NCI-H2196 treated with DMSO at 0.1 percent for 48 hours (cell line): ENCODE measurements around the gene ZNF672.
"Not testable (repeated sequence)": the region's sequence is repeated elsewhere in the genome, so short reads cannot be mapped to it uniquely, and the experiment has no call there.

Experiments used
- DNase-seq: peaks from one replicate; lab custom pipeline; 2025; ENCODE audit not compliant: unreplicated experiment; lab: John Stamatoyannopoulos, UW

Gene ZNF672

DNA sequence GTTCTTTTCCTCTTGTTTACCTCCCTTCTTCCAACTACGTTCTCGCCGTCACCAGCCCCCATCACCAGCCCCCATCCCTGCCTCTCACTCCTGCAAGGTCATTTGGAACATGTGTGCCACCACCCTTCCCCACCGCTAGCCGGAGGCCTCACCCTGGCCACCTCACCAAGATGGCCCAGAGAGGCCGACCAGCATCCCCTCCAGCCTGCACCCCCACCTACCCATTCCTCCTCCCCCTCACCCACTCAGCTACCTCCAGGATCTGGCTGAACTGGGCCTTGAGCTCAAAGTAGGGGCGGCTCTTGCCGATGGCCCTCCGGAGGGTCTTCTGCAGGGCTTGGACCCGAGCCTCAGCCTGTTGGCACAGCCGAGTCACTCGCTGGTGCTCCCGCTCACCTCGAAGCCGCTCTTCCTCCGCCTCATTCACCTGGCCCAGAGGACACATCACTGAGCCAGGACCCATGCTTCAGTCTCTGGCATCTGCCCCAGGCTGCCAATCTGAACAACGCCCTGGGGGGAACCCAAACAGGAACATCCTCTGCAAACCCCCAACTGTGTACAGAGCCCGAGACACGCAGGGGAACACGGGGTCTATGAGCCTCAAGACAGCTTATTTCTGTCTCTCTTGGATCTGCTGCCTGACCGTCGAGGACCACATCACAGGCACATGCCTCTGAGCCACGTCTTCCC is 25.1 kb upstream of the ZNF672 start:
- DNase-seq = no peak

DNA sequence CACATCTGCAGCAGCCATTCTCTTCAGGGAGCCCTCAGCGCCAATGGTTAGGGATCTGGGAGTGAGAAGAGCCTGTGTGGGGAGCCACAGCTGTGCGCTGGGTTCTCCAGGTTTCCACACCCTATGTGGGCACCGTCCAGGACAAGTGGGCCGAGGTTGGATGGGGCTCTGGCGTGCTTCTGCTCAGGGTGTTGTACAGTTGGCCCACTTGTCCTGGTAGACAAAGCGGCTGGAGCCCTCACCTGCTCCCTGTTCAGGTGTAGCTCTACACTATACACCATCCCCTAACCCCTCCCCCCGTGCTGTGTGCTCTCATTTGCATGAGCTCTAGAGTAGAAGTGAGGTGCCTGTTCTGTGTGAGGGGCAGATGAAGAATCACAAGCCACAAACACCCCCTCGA is 24.5 kb upstream of the ZNF672 start:
- no peak for DNase-seq

DNA sequence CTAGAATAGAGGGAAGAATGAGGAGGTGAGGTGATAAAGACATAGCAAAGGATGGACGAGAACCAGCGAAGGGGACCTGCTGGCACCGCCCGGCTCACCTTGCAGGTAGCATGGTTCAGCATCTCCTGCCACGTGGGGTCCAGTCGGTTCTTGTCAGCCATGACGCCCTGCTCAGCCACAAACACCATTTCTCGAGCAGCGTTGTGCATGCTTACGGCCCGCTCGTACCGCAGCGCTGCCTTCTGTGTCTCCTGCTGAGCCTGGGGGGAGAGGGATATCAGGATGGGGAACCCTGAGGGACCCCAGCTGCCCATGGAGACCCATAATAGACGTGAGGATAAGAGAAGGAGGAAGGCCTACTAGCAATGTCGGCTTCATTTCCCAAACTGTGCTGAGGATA is 23.7 kb upstream of the ZNF672 start:
- DNase-seq = no peak

DNA sequence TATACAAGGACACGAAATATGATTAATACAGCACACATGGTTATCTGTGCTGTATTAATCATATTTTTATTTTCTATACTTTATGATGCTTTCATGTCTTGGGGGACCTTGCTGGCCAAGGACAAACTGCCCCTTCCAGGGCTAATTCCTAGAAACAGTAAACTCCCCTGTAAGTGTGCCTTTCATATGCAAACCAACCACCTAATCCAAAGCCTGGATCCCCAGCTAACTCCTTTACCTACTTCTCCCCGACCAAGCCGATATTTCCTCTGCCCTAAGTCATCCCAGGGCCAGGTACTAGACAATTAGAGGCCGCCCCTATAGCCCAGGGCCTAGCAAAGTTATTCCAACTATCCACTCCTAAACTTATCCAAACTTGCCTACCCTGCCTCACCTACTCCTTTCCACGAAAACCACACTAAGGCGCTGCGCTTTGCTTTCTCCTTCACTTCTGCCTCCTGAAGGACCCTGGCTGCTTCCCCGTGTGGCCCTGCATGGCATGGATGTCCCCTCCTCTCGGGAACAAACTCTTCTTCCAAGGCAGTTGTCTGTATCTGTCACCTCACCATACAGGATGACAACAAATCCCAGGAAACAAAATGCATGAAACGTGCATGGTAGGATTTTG is 22.5 kb upstream of the ZNF672 start:
- no peak for DNase-seq

DNA sequence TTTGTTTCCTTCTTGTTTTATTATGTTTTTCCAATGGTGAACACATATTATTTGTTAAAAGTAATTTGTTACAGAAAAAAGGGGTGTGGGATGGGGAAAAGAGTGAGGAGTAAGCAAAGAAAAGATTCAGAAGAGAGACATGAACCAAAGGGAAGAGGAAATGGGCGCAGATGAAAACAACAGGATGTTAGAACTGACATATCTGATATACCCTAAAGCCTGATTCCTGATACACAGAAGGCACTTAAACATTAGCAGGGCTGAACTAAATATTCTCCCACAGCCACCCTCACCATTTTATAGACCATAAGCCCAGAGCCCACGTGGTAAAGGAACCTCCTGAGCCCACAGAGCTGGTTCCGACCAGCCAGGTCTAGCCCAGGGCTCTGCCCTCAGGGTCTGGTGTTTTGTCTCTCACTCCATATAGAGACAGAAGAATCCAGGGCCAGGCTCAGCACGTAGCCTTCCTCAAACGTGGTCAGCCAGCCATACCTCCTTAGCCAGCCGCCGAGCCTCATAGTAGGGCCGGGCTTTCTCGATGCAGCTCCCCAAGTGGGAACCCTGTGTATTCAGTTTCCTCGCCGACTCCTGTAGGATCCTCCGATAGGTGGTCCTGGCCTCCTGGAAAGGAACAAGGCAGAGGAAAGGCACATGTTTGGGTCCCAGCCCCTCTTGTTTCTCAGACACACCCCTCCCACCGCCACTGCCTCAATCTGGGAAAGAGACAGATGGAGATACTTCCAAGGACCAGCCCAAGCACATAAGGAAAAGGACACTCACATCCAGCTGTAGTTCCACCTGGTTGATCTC is 21.8 kb upstream of the ZNF672 start:
- DNase-seq = no peak

DNA sequence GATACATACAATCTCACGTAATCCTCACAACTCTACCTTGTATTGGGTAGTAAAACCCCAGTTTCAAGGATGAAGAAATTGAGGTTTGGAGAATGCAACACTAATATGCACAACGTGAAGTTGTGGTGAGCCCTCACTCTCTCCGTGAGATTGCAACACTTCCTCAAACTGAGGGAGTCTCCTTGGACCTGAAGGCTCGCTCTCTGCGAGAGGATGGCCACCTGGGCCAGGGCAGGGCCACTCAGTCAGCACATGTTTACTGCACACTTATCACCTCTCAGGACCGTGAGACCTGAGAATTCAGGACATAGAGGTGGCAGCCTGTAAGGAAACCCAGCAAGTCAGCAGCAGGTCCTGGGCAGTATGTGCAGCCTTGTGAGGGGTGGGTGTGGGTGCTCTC is 21.0 kb upstream of the ZNF672 start:
- no peak for DNase-seq

DNA sequence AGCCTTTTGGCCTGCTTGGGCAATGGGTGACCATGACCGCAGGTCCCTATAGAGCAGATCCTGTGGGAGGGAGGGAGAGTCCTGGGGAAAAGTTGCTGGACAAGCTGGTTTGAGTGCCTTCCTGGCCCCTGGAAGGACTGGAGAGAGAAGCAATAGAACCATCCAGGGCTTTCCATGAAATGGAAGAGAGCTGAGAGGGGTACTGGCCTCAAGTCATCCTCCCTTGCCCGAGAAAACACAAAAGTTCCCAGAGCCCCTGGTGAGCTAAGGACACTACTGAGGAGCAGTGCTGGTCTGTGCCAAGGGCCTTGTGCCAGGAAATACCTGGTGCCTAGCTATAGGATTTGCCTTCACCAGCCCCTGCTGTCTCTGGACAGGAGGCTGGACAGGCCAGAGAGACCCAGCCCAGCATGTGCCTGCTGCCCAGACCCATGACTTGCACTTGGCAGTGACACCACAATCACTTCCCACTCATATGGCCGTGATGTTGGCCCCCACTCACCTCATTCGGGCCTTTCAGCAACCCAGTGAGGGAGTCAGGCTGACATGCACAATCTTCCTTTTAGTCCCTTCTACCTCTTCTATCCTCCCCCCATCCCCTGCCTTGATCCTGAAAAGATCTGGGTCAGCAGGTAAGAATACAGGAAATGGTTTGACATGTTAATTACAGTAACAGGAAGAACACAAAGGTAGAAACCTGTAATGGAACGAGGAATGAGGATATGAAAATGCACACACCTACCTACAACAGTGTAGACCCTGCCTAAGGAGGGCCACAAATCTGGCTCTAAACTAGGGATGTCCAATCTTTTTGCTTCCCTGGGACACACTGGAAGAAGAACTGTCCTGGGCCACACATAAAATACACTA is 19.3 kb upstream of the ZNF672 start:
- DNase-seq = no peak

DNA sequence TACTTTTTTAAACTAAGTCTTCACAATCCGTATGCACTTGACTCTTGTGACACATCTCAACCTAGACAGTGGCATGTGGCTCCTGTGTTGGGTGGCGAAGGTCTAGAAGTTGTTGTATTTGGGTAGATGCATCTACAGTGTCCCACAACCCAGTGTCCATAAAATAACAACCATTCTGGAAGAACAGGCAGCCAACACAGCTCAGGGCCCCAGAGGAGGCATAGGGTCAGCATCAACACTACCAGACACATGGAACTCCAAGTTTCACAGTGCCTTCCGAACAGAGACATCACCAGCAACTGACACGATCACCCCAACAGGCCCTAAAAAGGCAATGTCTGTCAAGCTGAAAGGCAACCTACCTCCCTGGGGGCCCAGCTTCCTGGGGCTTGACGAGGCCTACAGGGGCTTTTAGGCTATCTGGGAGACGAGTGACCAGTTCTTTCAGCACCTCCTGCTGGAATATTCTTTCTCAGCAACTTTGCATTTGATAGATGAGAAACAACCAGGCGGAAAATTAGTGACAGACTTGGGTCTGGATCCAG is 17.9 kb upstream of the ZNF672 start:
- no peak for DNase-seq

DNA sequence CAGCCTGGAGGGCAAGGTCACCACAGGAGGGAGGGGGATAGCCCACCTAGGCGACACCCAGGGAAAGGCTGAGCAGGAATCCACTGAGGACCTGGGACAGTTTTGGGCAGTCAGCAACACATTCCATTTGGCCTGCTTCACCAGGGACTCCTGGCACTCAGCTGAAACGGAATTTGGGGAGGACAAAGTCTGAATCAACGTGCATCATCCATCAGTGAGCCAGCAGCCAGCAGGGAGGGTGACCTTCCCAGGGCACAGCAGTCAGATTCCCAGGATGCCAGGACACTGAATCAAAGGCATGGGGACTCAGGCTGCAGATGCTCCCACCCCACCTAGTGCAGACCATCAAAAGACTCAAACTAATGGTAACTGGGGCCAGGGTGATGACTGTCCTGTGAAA is 16.9 kb upstream of the ZNF672 start:
- DNase-seq = no peak

DNA sequence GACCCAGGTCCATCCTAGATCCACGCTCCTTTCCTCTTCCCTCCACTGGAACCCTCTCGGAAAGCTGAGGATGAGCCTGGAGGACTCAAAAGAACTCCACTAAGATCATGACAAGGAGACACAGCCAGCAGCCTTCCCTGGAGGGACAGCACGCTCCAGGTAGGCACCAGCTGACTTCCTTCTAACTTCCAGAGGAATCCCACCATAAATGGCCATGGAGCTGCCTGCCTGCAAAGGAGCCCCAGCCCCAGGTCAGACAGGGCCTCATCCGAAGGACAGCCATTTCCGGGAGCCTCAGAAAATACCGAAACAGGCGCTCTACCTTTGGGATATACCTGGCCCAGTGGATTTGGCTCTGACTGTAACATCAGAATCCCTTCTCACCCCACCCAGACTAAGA is 16.4 kb upstream of the ZNF672 start:
- no peak for DNase-seq

DNA sequence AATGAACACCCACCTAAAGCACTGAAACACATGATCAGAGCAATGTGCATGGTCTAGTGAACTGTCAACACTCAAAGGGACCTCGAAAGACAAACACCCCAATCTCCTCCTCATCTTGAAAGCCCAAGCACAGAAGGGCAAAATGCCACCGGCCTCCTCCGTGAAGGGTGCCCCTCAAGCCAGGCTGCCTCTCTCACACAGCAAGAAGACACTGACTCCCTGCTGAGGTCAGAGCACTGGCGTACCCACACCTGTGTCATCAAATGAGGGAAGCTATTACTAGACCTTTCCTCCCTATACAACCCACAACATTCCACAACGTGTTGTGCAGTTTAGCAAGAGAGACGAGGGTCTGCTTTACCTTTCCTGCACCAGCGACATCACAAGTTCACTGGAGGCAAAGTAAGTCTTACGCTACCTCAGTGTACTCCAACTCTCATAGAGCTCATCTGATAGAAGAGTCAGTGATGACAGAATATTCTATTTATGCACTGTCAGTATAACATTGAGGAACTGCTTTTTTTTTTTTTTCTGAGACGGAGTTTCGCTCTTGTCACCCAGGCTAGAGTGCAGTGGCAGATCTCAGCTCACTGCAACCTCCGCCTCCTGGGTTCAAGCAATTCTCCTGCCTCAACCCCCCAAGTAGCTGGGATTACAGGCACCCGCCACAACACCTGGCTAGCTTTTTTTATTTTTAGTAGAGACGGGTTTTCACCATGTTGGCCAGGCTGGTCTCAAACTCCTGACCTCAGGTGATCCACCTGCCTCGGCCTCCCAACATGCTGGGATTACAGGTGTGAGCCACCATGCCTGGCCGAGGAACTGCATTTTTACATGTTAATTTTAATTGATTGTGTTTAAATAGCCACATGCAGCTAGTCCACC is 15.6 kb upstream of the ZNF672 start:
- DNase-seq = no peak

DNA sequence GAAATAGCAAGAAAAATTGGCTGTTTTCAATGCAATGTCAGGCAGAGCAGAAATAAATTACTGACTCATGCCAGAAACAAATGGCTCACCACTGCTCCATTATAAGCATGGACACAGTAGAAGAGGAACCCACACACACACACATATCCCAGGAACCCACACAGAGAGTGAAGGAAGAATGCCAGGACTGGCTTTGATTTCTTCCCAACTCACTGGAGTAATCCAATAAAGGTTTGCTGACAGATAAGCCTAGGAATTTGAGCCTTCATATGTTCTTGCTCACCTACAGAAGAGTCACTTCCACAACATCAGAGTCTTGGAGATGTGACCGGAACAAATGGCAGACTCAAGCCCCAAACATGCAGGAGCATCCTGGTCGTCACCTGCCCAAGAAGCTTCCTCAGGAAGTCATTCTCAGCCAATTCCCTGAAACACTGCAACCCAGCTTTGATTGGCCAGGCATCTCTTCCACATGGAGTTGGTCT is 14.5 kb upstream of the ZNF672 start:
- DNase-seq = no peak

DNA sequence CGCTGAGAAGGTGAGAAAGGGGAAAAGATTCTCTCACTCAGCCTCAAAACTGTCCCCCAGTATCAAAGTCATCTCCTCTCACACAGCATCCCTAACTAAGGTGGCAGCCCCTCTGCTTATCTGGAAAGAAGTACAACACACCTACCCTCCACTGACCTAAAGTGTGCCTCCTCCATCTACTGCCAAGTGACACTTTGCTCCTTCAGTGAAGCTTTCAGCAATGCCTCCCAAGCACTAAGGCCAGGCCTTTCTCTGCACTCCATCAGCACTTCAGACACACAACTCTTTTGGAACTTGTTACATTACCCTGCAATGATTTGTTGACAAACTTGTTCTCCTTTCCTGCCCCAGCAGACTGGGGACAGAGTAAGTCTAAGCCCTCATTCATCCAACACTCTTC is 13.7 kb upstream of the ZNF672 start:
- no peak for DNase-seq

DNA sequence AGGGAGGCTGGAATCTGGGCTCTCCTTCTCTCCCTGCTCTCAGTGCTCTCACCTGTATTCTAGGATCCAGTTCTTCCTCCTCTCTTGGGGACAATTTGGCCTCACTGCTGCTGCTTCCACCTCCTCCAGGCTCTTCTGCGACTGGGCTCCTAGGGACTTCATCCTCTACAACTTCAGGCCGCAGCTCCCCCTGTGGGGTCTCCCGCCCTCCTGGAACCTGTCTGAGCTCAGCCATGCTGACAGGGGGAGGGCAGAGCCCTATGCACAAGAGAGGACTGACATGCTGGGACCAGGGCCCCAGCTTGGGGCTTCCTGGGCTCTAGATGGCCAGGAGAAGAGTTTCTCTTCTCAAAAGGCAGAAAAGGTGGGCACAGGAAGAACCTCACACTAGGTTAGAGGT is 13.3 kb upstream of the ZNF672 start:
- no peak for DNase-seq

DNA sequence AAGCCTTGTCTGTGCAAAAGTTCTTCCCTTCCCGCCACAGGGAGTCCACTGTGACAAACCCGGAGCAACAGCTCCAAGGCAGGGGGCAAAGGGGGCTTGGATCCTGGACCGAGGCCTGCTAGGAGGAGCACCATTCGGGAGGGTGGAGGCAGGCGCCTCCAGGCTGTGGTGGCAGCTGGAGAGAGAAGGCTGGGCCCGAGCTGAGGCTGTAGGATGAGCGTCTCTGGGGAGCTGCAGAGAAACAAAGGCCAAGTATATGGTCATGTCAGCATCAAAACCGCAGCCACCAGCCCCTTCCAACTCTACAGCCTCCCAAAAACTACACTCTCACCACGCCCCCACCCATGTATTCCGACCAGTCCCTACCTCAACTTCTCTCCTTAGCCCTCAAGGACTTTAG is 12.9 kb upstream of the ZNF672 start:
- no peak for DNase-seq

DNA sequence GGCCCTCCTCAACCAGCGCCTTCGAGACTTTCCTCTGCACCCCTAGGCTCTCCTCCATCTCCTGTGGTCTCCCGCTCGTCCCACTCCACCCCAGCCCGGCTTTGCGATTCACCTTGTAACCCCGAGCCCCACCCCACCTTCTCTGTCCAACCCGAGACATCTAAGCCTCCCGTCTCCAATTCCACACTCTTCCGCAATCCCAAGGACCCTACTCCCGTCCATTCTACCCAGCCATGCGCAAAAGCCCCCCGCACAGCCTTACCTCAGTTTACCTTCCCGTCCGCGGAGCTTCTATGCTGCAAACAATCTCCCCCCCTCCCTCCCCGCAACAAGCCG is 12.5 kb upstream of the ZNF672 start:
- DNase-seq = no peak

DNA sequence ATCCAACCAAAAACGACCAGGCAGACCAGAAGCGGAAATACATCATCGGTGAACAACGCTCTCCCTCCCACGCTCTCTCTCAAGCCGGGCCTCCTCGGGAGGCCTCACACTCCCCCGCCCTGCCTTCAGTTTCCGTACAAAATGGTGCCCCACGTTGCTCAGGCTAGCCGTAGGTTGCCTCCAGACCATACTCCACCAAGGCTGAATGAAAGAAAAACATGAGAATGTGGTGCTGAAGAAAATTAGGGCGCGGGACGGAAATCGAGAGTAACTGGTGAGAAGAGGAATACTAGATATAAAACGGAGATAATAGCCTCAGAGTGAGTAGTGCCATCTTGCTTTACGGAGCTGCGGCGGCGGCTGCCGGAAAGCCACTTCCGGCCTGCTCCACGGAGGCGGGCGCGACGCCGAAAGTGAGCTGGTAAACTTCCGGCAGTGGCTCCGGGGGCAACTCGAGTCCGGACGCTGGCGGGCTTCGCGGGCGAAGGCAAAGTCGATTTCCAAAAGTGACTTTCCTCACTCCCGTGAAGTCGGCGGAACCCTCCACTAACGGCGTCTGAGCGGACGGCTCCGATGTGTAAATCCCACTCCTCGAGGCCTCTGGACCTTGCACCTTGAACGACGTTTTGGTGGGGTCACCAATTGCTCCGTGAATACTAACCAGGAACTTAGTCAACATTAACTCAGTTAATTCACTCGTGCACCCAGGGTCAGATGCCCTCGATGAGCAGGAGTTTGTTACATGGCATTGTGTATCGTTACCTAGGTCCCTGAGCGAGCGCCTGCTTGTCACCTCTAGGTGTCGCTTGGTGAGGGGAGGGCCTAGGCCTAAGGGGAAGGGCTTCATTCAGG is 11.9 kb upstream of the ZNF672 start, which contains the start of gene SH3BP5L:
Gene SH3BP5L, minus strand, starts transcription at position 7 of the 852 bp plus-strand sequence. CDS start 980 bp downstream, outside the sequence.
- DNase-seq = peak; percentile 76

DNA sequence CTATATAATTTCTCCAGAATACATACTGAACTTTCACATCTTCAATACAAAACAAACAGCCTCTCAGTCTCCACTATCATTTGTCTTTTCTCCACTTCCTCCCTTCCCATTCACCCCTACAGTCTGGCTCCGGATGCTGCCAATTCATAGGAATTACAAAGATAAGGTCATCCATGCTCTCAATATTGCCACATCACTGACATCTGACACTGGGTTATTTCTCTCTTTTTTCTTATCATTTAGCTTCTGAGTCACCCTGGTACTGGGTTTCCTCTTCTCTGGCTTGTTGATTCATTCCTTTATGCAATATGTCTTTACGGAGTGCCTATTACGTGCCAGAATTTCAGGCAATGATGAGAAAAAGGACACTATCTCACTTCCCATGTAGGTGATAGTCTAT is 9.2 kb upstream of the ZNF672 start:
- no peak for DNase-seq

DNA sequence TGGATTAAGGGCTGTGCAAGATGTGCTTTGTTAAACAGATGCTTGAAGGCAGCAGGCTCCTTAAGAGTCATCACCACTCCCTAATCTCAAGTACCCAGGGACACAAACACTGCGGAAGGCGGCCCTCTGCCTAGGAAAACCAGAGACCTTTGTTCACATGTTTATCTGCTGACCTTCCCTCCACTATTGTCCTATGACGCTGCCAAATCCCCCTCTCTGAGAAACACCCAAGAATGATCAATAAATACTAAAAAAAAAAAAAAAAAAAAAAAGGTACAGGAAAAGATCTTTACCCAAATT is 7.4 kb upstream of the ZNF672 start:
- DNase-seq = not testable (repeated sequence)
